Kidney epithelial cell (primary cell): Measurements from ENCODE around the gene PROK1. TPM values are rescaled to one million over a fixed set of nuclear protein-coding genes. Genes with fewer than 3 reads are reported as not detected.

Experiments used
- DNase-seq: peaks from one replicate; pipeline ENCODE4 v3.0.0-alpha.2; 2010; ENCODE audit warnings: low read depth
- H3K27me3 ChIP-seq: 2 replicates; pipeline ENCODE4 v1.6.0; 2011; ENCODE audit warnings: low read length; ENCODE audit not compliant: control insufficient read depth, insufficient read depth
- H3K36me3 ChIP-seq: 2 replicates; pipeline ENCODE4 v1.5.1; 2011; ENCODE audit warnings: low read length; ENCODE audit not compliant: control insufficient read depth, insufficient read depth
- H3K4me3 ChIP-seq: 2 replicates; pipeline ENCODE4 v1.5.1; 2011; ENCODE audit warnings: low read depth, mild to moderate bottlenecking, control low read depth, low read length
- total RNA-seq: library from RNA; depleted of rRNA; stranded (reverse); fragments of >200 nt; gene quantifications from 2 replicates; pipeline ENCODE4 v1.2.3, GENCODE V29; 2015
- TF ChIP-seq, protein P1 (sequence below): IDR thresholded peaks from 2 replicates; pipeline ENCODE4 v1.5.1; 2011; ENCODE audit warnings: mild to moderate bottlenecking, moderate library complexity, low read length, control low read depth, inconsistent platforms; ENCODE audit not compliant: insufficient read depth, poor library complexity, severe bottlenecking

The PROK1 gene
- total RNA-seq, 1 donor from 2014 or later, result not detected

DNA sequence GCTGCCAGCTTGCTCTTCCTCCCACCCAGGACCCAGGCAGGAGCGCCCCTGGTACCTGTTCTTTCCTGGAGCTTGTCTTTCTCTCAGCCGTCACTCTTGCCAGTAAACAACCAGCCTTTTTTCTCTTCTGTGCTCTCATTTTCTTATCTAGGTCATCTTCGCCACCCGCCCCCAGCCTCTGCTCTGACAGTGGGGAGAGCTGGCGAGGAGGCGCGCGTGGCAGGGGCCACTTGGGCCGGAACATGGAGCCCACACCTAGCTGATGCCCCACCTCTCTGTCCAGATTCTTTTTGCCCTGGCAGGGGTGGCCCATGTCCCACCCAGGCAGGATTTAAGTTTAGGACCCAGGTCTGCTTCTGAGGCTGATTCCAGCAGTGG, 32.3 kb downstream of the PROK1 start:
- H3K4me3 ChIP-seq, result no peak overlapping the region
- no peaks in the 10 kb centered on the region for H3K36me3 ChIP-seq
- TF ChIP-seq, protein P1, sequence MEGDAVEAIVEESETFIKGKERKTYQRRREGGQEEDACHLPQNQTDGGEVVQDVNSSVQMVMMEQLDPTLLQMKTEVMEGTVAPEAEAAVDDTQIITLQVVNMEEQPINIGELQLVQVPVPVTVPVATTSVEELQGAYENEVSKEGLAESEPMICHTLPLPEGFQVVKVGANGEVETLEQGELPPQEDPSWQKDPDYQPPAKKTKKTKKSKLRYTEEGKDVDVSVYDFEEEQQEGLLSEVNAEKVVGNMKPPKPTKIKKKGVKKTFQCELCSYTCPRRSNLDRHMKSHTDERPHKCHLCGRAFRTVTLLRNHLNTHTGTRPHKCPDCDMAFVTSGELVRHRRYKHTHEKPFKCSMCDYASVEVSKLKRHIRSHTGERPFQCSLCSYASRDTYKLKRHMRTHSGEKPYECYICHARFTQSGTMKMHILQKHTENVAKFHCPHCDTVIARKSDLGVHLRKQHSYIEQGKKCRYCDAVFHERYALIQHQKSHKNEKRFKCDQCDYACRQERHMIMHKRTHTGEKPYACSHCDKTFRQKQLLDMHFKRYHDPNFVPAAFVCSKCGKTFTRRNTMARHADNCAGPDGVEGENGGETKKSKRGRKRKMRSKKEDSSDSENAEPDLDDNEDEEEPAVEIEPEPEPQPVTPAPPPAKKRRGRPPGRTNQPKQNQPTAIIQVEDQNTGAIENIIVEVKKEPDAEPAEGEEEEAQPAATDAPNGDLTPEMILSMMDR, result no peak
- H3K27me3 ChIP-seq, result peaks cover 9% of the 10 kb centered on the region
- DNase-seq, result no peak

DNA sequence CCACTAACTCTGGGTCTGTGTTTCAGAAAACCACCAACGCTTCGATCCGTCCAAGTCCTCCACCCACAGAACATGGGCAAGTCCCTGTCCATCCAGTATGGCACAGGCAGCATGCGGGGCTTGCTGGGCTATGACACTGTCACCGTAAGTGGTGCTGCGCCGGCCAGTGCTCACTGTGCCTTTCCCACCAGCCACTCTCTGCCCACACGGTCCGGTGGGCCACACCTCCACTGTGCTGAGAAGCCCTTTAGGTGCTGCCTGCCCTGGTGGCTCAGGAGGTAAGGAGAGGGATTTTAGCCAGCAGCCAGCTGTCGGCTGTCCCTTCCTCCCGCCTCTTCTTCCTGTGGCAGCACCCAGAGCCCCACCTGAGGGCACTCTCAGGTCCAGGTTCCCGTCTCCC, 33.9 kb downstream of the PROK1 start:
- no peak overlapping the region for H3K4me3 ChIP-seq
- no peaks in the 10 kb centered on the region for H3K36me3 ChIP-seq
- TF ChIP-seq, protein P1, result no peak
- no peak for DNase-seq
- peaks cover 9% of the 10 kb centered on the region for H3K27me3 ChIP-seq

DNA sequence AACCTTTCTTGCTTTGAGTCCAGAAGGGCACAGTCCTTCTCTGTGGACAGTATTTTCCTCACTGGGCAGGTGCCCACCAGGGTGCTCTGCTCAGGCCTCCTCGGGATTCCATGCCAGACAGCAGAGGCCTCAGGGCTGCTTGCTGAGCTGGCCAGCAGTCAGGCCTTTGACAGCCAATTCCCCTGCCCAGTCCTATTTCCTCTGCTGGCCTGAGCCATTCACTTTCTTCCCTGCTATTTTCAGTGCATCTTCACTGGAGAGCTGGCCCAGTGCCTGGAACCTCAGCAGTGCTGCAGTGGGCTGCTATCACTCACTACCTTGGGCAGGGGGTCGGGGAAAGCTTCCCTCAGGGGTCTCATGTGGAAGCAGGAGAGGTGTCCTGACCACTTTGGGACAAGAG, 34.8 kb downstream of the PROK1 start:
- no peak for DNase-seq

DNA sequence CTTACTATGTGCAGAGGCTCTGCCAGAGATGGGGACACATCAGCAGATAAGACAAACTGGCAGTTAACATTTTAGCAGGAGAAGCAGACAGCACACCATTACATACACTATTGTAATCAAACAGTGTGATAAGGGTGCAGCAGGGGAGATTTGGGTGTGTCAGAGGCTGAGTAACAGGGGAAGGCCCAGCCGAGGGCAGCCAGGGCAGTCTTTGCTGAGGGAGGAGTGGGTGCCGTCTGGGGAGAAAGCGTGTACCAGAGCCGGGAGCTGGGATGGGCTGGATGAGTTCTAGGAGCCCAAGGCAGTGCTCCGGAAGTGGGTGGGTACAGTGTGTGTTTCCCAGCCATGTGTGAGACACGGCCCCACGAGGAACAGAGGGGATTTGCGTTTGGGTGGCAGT, 36.8 kb downstream of the PROK1 start:
- peaks cover 7% of the 10 kb centered on the region for H3K27me3 ChIP-seq
- H3K36me3 ChIP-seq, result no peaks in the 10 kb centered on the region
- TF ChIP-seq, protein P1, result no peak
- no peak overlapping the region for H3K4me3 ChIP-seq
- DNase-seq, result no peak

More for the DNA sequence above, 34.8 kb downstream of the PROK1 start:
- TF ChIP-seq, protein P1, result no peak
- Histone ChIP-seq H3K36me3 (no peaks in the 10 kb centered on the region), H3K4me3 (no peak overlapping the region), H3K27me3 (peaks cover 9% of the 10 kb centered on the region)

GRCh38 chr1:110488161-110488560, 37.2 kb downstream of the PROK1 start:
- no peaks in the 10 kb centered on the region for H3K36me3 ChIP-seq
- no peak overlapping the region for H3K4me3 ChIP-seq
- DNase-seq, result no peak
- TF ChIP-seq, protein P1, result no peak
- peaks cover 3% of the 10 kb centered on the region for H3K27me3 ChIP-seq

- DNase-seq, result no peak
- H3K36me3 ChIP-seq, result no peaks in the 10 kb centered on the region
- peaks cover 2% of the 10 kb centered on the region for H3K27me3 ChIP-seq
- no peak overlapping the region for H3K4me3 ChIP-seq
- TF ChIP-seq, protein P1, result no peak
These were observed 37.9 kb downstream of the PROK1 start for GRCh38 chr1:110488867-110489266.
